ENCODE data around the gene TAF1L.
A peak's percentile ranks its signal among the peaks of the same experiment; 100 is the strongest.

Gene TAF1L, protein sequence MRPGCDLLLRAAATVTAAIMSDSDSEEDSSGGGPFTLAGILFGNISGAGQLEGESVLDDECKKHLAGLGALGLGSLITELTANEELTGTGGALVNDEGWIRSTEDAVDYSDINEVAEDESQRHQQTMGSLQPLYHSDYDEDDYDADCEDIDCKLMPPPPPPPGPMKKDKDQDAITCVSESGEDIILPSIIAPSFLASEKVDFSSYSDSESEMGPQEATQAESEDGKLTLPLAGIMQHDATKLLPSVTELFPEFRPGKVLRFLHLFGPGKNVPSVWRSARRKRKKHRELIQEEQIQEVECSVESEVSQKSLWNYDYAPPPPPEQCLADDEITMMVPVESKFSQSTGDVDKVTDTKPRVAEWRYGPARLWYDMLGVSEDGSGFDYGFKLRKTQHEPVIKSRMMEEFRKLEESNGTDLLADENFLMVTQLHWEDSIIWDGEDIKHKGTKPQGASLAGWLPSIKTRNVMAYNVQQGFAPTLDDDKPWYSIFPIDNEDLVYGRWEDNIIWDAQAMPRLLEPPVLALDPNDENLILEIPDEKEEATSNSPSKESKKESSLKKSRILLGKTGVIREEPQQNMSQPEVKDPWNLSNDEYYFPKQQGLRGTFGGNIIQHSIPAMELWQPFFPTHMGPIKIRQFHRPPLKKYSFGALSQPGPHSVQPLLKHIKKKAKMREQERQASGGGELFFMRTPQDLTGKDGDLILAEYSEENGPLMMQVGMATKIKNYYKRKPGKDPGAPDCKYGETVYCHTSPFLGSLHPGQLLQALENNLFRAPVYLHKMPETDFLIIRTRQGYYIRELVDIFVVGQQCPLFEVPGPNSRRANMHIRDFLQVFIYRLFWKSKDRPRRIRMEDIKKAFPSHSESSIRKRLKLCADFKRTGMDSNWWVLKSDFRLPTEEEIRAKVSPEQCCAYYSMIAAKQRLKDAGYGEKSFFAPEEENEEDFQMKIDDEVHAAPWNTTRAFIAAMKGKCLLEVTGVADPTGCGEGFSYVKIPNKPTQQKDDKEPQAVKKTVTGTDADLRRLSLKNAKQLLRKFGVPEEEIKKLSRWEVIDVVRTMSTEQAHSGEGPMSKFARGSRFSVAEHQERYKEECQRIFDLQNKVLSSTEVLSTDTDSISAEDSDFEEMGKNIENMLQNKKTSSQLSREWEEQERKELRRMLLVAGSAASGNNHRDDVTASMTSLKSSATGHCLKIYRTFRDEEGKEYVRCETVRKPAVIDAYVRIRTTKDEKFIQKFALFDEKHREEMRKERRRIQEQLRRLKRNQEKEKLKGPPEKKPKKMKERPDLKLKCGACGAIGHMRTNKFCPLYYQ (N-terminal part only)

DNA sequence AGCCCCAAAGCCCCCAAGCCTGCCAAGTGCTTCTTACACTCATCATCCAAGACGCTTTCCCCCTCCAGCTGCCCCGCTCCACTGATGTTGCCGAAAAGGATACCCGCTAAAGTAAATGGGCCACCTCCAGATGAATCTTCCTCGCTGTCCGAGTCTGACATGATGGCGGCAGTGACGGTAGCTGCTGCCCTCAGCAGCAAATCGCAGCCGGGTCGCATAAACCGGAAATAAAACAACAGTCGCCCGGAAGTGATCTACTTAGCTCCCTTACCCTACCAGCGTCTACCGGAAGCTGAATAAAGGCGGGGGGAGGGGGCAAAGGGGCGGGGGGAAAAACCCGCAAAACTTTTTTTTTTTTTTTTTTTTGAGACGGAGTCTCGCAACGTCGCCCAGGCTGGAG, at the start of gene TAF1L:
Gene TAF1L (minus strand): TSS at position 308 of the 400 bp plus-strand sequence. CDS start 90 bp downstream, at position 218.
- TF ChIP-seq, protein P1, sequence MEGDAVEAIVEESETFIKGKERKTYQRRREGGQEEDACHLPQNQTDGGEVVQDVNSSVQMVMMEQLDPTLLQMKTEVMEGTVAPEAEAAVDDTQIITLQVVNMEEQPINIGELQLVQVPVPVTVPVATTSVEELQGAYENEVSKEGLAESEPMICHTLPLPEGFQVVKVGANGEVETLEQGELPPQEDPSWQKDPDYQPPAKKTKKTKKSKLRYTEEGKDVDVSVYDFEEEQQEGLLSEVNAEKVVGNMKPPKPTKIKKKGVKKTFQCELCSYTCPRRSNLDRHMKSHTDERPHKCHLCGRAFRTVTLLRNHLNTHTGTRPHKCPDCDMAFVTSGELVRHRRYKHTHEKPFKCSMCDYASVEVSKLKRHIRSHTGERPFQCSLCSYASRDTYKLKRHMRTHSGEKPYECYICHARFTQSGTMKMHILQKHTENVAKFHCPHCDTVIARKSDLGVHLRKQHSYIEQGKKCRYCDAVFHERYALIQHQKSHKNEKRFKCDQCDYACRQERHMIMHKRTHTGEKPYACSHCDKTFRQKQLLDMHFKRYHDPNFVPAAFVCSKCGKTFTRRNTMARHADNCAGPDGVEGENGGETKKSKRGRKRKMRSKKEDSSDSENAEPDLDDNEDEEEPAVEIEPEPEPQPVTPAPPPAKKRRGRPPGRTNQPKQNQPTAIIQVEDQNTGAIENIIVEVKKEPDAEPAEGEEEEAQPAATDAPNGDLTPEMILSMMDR (conservative IDR thresholded peaks at IDR 0.05; ENCODE audit: low read depth, low read length) = no peak
- DNase-seq (ENCODE audit: low read depth) = no peak
- H3K4me3 ChIP-seq (ENCODE audit: low read depth, low read length) = no peak within 1 kb of the TSS

DNA sequence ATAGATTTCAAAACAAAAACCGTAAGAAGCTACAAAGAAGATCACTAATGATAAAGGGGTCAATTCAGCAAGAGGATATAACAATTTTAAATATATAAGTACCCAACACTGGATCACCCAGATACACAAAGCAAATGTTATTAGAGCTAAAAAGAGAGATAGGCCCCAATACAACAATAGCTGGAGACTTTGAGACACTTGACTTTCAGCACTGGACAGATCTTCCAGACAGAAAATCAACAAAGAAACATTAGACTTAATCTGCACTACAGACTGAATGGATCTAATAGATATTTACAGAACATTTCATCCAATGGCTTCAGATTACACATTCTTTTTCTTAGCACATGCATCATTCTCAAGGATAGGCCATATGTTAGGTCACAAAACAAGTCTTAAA, 46.3 kb upstream of the TAF1L start:
- DNase-seq (ENCODE audit: low read depth) = no peak
- TF ChIP-seq, protein P1 (conservative IDR thresholded peaks at IDR 0.05; ENCODE audit: low read depth, low read length) = no peak
- no peak overlapping the region for H3K4me3 ChIP-seq (ENCODE audit: low read depth, low read length)

DNA sequence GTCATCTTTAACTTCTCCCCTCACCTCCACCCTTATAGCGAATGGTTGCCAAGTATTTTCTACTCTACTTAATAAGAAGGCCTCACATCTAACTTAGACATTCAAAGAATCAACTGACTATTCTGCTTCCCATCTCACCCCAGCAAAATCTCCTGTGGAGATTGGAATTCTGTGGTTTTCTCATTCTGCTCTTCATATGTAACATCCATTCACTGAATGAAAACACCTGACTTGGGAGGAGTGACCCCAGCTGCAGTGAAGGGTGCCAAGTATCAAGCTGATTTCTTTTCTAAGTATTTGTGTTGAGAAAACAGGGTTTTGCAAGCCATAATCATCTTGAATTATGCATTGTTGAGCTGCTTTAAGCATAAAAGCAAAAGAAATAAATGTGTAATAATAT, 42.5 kb upstream of the TAF1L start:
- H3K4me3 ChIP-seq (ENCODE audit: low read depth, low read length) = no peak overlapping the region
- peak; percentile 67 for DNase-seq (ENCODE audit: low read depth)
- TF ChIP-seq, protein P1 (conservative IDR thresholded peaks at IDR 0.05; ENCODE audit: low read depth, low read length) = no peak

DNA sequence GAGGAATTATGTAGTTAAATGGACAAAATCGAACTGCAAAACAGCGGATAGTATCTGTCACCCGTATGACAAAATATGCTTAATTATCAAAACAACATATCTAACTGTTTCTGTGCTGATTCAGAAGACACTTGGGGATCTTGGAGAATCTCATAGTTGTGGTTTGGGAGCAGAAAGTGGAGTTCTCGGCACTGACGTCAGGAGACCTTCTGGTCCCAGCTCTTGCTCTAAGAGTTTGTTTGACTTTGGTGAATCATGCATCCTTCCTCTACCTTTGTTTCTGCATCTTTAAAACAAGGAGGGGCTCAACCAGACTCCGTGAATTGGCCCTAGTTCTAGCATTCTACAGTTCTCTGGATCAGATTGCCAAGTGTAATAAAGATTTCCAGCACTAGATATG, 37.0 kb upstream of the TAF1L start:
- TF ChIP-seq, protein P1 (conservative IDR thresholded peaks at IDR 0.05; ENCODE audit: low read depth, low read length) = no peak
- DNase-seq (ENCODE audit: low read depth) = peak; percentile 66

DNA sequence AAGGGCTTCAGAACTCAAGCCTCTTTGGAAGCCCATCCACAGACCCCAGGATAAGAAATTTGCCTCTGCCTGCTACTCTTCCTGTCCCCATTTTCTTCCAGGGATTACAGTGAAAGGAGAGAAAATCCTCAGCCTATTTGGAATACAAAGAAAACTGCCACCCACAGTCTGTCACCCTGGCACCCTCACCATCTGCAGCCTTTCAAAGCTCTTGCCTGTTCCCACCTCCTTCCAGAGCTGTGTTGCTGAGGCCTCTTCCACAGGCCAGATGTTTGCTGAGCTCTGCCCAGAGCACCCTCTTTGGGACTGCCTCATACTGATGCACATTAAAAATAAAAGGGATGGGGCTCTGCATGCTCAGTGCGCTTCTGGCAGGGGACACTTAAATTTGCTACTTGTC, 35.9 kb upstream of the TAF1L start:
- TF ChIP-seq, protein P1 (conservative IDR thresholded peaks at IDR 0.05; ENCODE audit: low read depth, low read length) = no peak
- no peak for DNase-seq (ENCODE audit: low read depth)
- H3K4me3 ChIP-seq (ENCODE audit: low read depth, low read length) = no peak overlapping the region

More for the DNA sequence above, 37.0 kb upstream of the TAF1L start:
- no peak overlapping the region for H3K4me3 ChIP-seq (ENCODE audit: low read depth, low read length)

DNA sequence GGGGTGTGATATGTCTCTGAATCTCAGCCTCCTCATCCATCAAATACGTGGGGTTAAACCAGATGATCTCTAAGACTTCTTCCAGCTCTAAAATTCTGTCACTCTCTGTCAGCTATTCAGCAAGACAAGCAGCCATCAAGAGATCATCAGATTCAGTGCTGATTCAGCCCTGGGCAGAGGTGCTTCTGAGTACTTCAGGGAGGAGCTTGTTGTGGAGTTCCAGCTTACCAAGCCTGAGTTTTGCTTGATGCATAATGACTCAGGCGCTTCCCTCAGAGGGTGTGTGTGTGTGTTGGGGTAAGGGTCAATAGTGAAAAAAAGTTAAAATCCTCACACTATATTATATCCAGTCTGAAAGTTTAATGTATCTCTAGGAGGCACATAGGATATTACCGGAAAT, 29.6 kb upstream of the TAF1L start:
- DNase-seq (ENCODE audit: low read depth) = peak; percentile 26
- TF ChIP-seq, protein P1 (conservative IDR thresholded peaks at IDR 0.05; ENCODE audit: low read depth, low read length) = no peak
- no peak overlapping the region for H3K4me3 ChIP-seq (ENCODE audit: low read depth, low read length)
